Lung (tissue), 12 donors: ENCODE results near the gene WSCD1. TPM values are rescaled to one million over a fixed set of nuclear protein-coding genes. Genes with fewer than 3 reads are reported as not detected.

Experiments used
- ATAC-seq: fragments of 200-7000 bp; cut with Tn5 transposase; one replicate; pipeline ENCODE4 v1.9.1; 2020; ENCODE audit warnings: moderate number of reproducible peaks; ENCODE audit not compliant: insufficient read depth, low FRiP score
- DNase-seq, 3 donors: peaks; one replicate each; pipeline ENCODE4 v3.0.0-alpha.2; 2013 to 2017
- H3K27ac ChIP-seq, 2 donors: one replicate each; pipeline ENCODE4 v1.5.1; 2013; ENCODE audit warnings: mild to moderate bottlenecking in 2 of 2, moderate library complexity in 2 of 2, control low read depth in 1 of 2, inconsistent platforms in 1 of 2, low read depth in 1 of 2, low read length in 1 of 2
- H3K27me3 ChIP-seq, 3 donors: one replicate each; pipeline ENCODE4 v1.5.1; 2013; ENCODE audit warnings: low read length in 2 of 3; ENCODE audit not compliant: control insufficient read depth in 3 of 3, insufficient read depth in 3 of 3
- H3K36me3 ChIP-seq, 4 donors: one replicate each; pipeline ENCODE4 v1.5.1; 2013; ENCODE audit warnings: low read length in 4 of 4, mild to moderate bottlenecking in 1 of 4, moderate library complexity in 1 of 4; ENCODE audit not compliant: control insufficient read depth in 4 of 4, insufficient read depth in 4 of 4
- H3K4me1 ChIP-seq, 5 donors: one replicate each; pipeline ENCODE4 v1.5.1; 2013; ENCODE audit warnings: low read length in 5 of 5, mild to moderate bottlenecking in 2 of 5, moderate library complexity in 1 of 5; ENCODE audit not compliant: control insufficient read depth in 5 of 5, insufficient read depth in 5 of 5
- H3K4me3 ChIP-seq: one replicate; pipeline ENCODE4 v1.5.1; 2013; ENCODE audit warnings: mild to moderate bottlenecking, control low read depth, moderate library complexity
- H3K9ac ChIP-seq, 2 donors: one replicate each; pipeline ENCODE4 v1.5.1; 2013; ENCODE audit warnings: low read length in 2 of 2, control low read depth in 1 of 2; ENCODE audit not compliant: insufficient read depth in 1 of 2
- H3K9me3 ChIP-seq, 4 donors: one replicate each; pipeline ENCODE4 v1.5.1; 2013; ENCODE audit warnings: low read length in 3 of 4, mild to moderate bottlenecking in 1 of 4, moderate library complexity in 1 of 4; ENCODE audit not compliant: control insufficient read depth in 4 of 4, insufficient read depth in 3 of 4
- CTCF ChIP-seq: IDR thresholded peaks from 2 replicates; pipeline ENCODE4 v1.5.1; 2012; ENCODE audit warnings: mild to moderate bottlenecking; ENCODE audit errors: control extremely low read depth, extremely low read depth
- WGBS, 2 donors: extraction: QIAGEN DNeasy Blood & Tissue Kit; methylation state at CpG; one replicate each; pipeline ENCODE4 v1.1.7; 2013; 5-methylcytosine and 5-hydroxymethylcytosine counted together
- polyA plus RNA-seq, 2 donors: library from polyadenylated mRNA; stranded (reverse); fragments of 200-250 nt; gene quantifications; one replicate each; pipeline ENCODE4 v1.2.1, GENCODE V29; 2013
- total RNA-seq, 2 donors: library from RNA; depleted of rRNA in 1 of 2; stranded (reverse); fragments of >200 nt in 1 of 2; gene quantifications; one replicate each; pipeline ENCODE4 v1.2.1, GENCODE V29; 2014 to 2021
- donor health status: control.
- donor health status: control.
- donor health status: Bipolar disorder and iron deficiency.
- donor health status: healthy.
- donor health status: DM: yes; HTN: yes; CAD: no.

The WSCD1 gene
- total and polyA plus RNA-seq, 4 donors, result 1.5 to 13.4 (median 3.8) TPM

- no peak for TF ChIP-seq CTCF
- no peaks in the 10 kb centered on the region for H3K9me3 ChIP-seq
- H3K4me1 ChIP-seq, result peaks cover 0 to 6% (median 0%) of the 10 kb centered on the region in 5 donors
- no peak for ATAC-seq
- no peak overlapping the region for H3K9ac ChIP-seq
- 71 to 81% methylated on average over 9 of the region's 9 CpGs for WGBS, 2 donors
- peaks cover 0 to 3% (median 0%) of the 10 kb centered on the region in 3 donors for H3K27me3 ChIP-seq
- no peak for DNase-seq
- H3K4me3 ChIP-seq, result no peak overlapping the region
- H3K27ac ChIP-seq, result no peak overlapping the region
- H3K36me3 ChIP-seq, result peaks cover 0 to 2% (median 0%) of the 10 kb centered on the region in 4 donors
Observed at GRCh38 chr17:6085812-6086211, 15.6 kb downstream of the WSCD1 start.

- H3K27ac ChIP-seq, result no peak overlapping the region
- DNase-seq, result no peak
- H3K36me3 ChIP-seq, result peaks cover 0 to 2% (median 0%) of the 10 kb centered on the region in 4 donors
- no peak for TF ChIP-seq CTCF
- H3K4me3 ChIP-seq, result no peak overlapping the region
- ATAC-seq, result no peak
- peaks cover 0 to 3% (median 0%) of the 10 kb centered on the region in 3 donors for H3K27me3 ChIP-seq
- no peak overlapping the region for H3K9ac ChIP-seq
- WGBS, 2 donors, result 90 to 94% methylated on average over 28 of the region's 28 CpGs
- peaks cover 0 to 6% (median 0%) of the 10 kb centered on the region in 5 donors for H3K4me1 ChIP-seq
- no peaks in the 10 kb centered on the region for H3K9me3 ChIP-seq
Observed at GRCh38 chr17:6086603-6087400, 16.6 kb downstream of the WSCD1 start.

GRCh38 chr17:6088141-6088540 lies 18.0 kb downstream of the WSCD1 start:
- Histone ChIP-seq H3K9me3 (no peaks in the 10 kb centered on the region), H3K4me1 (peaks cover 0 to 6% (median 0%) of the 10 kb centered on the region in 5 donors), H3K9ac (no peak overlapping the region), H3K27ac (no peak overlapping the region), H3K27me3 (no peaks in the 10 kb centered on the region), H3K4me3 (no peak overlapping the region), H3K36me3 (peaks cover 0 to 2% (median 0%) of the 10 kb centered on the region in 4 donors)
- TF ChIP-seq CTCF, result no peak
- 92 to 96% methylated on average over 4 of the region's 4 CpGs for WGBS, 2 donors
- DNase-seq (no peak), ATAC-seq (no peak)
